Epidermal melanocyte (primary cell): ENCODE measurements around the gene ALKBH6.
"Not testable (repeated sequence)": the region's sequence is repeated elsewhere in the genome, so short reads cannot be mapped to it uniquely, and the experiment has no call there.

ENCODE experiments used
- DNase-seq: peaks from one replicate; pipeline ENCODE4 v3.0.0; 2011; ENCODE audit warnings: low spot score; ENCODE audit not compliant: insufficient read length

Gene ALKBH6

DNA sequence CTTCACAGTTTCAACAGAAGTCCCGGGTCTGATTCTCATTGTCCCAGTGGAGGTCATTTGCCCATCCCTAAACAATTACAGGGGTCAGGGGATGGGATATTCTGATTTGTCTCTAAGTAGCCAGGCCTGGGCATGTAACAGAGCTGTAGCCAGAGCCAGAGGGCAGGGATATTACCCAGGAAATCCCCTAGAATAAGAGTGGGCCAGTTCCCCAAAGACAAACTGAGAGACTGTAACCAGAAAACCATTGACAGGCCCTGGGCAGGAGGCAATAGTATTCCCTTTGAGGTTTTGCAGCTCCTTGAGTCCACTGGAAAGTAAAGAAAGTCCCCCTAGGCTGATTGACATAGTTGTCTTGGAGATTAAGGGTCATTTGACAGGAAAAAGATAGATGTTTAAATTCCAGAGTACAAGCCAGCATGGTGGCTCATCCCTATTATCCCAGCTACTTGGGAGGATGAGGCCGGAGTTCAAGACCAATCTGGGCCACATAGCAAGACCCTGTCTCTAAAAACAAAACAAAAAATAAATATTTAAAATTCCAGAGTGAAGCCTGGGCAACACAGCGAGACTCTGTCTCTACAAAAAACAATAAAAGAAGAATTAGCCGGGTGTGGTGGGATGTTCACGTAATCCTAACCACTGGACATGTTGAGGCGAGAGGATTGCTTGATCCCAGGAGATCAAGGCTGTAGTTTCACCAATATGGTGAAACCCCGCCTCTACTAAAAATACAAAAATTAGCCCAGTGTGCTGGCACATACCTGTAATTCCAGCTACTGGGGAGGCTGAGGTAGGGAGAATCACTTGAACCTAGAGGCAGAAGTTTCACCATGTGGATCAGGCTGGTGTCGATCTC, 20.9 kb downstream of the ALKBH6 start:
- DNase-seq, result peak; percentile 8

DNA sequence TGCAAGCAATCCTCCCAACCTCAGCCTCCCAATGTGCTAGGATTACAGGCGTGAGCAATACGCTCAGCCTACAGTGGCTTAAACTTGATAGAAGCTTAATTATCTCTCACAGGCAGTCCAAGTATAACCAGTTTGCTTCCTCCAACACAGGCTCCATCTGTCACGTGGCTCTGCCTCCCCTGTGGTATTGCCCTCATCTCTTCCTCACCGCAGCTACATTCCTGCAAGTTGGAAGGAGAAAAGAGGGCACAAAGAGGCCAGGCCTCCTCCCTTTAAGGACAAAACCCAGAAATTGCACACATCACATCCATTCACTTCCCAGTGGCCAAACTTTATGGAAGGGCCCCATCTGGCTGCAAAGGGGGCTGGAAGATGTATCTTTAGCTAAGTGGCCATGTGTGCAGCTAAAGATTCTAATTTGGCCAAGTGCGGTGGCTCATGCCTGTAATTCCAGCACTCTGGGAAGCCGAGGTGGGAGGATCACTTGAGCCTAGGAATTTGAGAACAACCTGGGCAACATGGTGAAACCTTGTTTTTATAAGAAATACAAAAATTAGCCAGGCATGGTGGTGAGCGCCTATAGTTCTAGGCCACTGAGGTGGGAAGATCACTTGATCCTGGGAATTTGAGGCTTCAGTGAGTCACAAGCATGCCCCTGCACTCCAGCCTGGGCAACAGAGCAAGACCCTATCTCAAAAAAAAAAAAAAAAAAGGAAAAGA, 22.1 kb downstream of the ALKBH6 start:
- DNase-seq, result peak; percentile 14

DNA sequence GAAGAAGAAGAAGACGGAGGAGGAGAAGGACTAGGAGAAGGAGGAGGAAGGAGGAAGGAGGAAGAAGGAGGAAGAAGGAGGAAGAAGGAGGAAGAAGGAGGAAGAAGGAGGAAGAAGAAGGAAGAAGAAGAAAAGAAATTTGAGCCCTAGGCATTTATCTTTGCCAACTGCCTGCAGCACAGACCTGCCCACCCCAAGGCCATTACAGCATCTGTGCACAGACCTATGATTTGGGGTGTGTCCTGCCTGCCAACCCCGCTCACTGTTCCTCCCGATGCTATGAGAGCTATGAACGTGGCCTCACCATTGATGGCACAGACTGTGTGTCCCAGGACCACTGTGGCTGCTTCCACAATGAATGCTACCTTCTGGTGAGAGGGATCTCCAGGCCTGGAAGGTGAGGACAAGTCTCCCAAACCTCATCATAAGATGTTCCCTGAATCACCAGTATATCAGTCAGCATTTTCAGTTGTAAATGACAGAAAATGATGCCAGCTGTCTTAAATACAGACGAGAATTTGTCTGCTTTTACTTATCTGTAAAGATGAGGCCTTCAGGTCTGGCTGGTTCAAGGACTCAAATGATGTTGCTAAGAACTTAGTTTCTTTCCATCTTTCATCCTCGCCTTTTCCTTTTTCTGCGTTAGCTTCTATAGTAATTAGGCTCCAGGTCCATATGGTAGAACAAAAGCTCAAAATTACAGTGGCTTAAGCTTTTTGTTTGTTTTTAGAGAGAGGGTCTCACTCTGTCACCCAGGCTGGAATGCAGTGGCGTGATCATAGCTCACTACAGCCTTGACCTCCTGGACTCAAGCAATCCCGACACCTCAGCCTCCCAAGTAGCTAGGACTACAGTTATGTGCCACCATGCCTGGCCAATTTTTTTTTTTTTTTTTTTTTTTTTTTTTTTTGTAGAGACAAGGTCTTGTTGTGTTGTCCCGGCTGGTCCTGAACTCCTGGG, 23.0 kb downstream of the ALKBH6 start:
- DNase-seq, result no peak

- DNase-seq, result no peak
Observed at GRCh38 chr19:35990156-35990555, 23.9 kb downstream of the ALKBH6 start.

DNA sequence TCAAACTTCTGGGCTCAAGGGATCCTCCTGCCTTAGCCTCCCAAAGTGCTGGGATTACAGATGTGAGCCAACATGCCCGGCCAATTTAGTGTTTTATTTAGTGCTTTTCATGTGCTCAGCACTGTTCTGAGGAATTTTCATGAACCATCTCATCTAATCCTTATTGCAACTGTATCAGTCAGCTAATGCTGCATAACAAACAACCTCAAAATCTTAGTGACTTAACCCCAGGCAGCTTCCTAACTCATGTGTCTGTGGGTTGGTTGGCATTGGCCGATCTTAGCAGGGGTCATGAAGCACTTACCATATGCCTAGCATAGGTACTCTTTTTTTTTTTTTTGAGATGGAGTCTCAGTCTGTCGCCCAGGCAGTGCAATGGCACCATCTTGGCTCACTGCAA, 25.2 kb downstream of the ALKBH6 start:
- no peak for DNase-seq

DNA sequence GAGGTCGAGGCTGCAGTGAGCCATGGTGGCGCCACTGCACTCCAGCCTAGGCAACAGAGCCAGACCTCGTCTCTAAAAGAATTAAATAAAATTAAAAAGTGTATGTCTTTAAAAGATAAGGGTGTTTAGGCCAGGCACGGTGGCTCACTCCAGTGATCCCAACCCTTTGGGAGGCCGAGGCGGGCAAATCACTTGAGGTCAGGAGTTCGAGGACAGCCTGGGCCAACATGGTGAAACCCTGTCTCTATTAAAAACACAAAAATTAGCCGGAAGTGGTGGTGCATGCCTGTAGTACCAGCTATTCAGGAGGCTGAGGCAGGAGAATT, 26.5 kb downstream of the ALKBH6 start:
- DNase-seq, result no peak

DNA sequence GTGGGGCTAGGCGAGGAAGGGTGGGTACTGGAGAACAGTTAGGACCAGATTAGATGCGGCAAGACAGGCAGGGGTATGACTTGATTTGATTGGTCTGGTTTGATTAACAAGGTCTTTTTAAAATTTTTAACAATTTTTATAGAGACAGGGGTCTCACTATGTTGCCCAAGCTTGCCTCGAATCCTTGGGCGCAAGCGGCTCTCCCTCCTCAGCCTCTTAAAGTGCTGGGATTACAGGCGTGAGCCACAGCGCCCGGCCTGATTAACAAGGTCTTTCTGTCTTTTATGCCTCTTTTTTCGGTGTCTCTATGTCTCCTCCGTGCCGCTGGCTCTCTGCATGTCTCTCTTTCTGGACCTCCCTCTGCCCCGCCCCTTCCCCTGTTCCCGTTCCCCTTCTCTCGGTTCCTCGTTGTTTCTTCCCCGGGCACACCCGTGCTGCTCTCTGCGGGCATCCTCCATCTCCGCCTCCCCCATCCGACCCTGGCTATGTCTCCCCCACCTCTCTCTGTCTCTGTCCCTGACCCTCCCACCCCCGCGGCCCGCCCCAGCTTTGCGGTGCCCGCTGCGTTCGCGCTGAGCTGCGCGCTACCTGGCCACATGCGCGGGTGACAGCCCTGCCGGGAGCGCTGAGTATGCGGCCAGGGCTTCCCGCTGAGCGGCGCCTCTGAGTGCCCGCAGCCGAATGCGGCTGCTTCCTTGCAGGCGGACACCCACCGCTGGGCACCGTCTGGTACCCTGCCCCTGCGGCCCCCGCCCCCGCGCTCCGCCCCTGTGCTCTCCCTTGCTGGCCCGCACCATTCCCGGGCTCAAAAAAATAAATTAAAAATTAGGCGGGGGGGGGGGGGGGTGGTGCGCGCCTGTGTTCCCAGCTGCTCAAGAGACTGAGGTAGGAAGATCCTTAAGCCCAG, 27.1 kb downstream of the ALKBH6 start:
- peak; percentile 25 for DNase-seq

DNA sequence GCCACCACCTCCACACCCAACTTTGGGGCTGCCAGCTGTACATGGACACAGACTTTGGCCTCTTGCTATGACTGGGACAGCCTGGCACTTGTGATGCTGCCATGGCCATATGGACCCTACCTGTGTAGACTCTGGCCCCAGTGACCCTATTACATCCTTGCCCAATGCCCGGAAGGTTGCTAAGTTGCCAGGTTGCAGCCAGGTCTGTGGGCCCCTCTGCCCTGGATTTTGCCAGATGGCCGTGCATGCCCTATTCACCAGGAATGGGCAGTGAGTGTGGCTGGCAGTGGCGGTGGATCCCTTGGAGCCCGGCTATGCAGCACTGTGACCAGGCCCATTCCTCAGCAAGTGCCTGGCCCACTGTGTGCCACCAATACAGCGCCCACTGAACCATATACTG, 27.9 kb downstream of the ALKBH6 start:
- peak; percentile 5 for DNase-seq

GRCh38 chr19:35983177-35983576, 30.8 kb downstream of the ALKBH6 start:
- no peak for DNase-seq

- DNase-seq, result not testable (repeated sequence)
Observed at GRCh38 chr19:35980997-35981396, 33.0 kb downstream of the ALKBH6 start.

DNA sequence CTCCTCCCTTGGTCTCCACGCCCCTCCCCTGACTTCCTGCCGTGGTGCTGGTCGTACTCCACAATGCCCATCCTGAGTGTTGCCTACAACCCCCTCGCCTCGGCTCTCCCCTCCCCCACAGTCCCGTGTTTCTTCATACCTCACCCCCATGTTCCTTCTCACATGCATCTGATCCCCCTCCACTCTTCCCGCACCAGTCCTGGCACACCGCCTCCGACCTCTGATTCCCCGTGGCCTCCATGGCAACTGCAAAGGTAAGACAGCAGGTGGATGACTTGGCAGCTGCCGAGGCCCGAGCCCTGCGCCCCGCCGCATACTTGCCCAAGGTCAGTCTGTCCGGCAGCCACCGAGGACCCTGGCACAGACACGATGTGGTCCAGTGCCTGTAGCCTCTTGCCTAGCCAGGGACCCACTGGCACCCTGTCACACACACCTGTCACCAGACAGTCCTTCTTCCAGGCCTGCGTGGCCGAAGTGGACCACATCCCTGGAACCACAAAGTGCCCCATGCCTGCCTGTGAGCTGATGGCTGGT, 35.1 kb downstream of the ALKBH6 start:
- DNase-seq, result no peak

DNA sequence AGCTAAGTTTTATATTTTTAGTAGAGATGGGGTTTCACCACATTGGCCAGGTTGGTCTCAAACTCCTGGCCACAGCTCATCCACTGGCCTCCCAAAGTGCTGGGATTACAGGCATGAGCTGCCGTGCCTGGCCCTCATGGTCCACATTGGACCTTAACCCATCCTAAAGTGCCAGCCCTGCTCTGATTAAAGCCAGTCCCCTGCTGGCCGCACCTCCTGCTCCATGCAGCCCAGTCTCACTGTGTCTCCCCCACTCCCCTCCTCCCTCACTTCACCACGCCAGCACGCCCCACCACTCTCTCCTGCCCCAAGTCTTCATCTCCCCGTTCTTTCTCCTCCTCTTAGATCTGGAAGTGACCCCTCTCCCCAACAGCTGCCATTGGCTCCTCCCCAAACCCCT, 35.7 kb downstream of the ALKBH6 start:
- DNase-seq, result no peak

- DNase-seq, result no peak
Observed at GRCh38 chr19:35977446-35978222, 36.4 kb downstream of the ALKBH6 start.

- DNase-seq, result no peak
Observed at GRCh38 chr19:35975608-35976214, 38.3 kb downstream of the ALKBH6 start.

GRCh38 chr19:35973487-35973886, 40.5 kb downstream of the ALKBH6 start:
- DNase-seq, result no peak

- no peak for DNase-seq
Observed at GRCh38 chr19:35966771-35967170, 47.2 kb downstream of the ALKBH6 start.

DNA sequence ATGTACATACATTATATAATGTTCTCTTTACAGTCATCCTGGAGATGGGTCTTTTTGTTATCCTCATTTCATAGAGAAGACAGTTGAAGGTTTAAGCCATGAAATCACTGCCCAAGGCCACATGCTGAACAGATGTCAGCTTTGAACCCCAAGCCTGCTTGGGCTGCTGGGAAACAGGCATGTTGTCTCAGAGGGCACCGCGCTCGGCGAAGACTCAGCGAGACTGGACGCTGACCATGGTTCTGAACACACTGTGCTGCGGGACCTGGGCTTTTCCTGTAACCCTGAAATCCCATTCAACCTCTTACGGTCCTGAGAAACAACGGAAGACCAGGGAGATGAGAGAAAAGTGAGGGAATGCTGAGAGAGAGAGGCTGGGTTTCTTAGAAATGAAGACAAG, 50.5 kb downstream of the ALKBH6 start:
- DNase-seq, result peak; percentile 59

- DNase-seq, result no peak
Observed at GRCh38 chr19:35960432-35960972, 53.5 kb downstream of the ALKBH6 start.

GRCh38 chr19:35959968-35960320, 54.1 kb downstream of the ALKBH6 start:
- no peak for DNase-seq
